ENCODE results near the gene MCIDAS.
A peak's percentile ranks its signal among the peaks of the same experiment; 100 is the strongest.

The MCIDAS gene

DNA sequence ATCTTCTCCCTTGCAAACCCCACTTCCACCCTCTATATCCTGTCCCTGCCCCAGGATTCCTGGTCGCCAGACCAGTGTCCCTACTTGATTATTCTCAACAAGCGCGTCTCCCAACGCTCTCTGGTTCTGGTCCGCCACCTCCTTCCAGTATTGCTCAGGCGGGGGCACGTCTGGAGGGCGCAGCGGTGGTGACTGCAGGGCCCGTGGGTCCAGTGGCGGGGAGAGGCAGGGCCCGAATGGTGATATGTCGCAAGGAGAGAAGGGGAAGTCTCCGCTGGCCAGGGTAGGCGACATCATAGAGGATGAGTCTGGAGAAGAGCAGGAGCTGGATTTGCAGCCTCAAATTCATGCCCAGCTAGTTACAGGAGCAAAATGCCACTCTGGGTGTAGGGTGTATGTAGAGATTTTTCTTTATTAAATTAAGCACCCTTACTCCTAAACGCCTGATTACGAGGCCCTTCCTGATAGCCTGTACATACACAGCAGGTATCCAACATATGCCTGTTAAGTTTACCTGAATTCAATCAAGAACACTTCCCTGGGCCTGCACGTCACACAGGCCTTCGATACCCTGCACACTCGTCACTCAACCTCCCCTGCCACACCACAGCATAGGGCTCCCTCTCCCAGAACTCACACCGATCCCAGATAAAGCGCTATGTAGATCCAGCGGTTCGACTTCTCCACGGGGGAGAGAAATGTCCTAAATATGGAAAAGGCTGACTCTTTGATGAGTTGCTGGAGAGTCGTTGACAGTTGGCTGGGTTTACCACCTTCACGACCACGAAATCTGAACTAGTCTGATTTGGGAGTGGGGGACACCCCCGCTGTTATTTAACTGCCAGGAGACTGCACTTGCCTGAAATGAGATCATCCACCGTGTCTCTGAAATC lies 4.8 kb downstream of the MCIDAS start:
- no peak for DNase-seq

DNA sequence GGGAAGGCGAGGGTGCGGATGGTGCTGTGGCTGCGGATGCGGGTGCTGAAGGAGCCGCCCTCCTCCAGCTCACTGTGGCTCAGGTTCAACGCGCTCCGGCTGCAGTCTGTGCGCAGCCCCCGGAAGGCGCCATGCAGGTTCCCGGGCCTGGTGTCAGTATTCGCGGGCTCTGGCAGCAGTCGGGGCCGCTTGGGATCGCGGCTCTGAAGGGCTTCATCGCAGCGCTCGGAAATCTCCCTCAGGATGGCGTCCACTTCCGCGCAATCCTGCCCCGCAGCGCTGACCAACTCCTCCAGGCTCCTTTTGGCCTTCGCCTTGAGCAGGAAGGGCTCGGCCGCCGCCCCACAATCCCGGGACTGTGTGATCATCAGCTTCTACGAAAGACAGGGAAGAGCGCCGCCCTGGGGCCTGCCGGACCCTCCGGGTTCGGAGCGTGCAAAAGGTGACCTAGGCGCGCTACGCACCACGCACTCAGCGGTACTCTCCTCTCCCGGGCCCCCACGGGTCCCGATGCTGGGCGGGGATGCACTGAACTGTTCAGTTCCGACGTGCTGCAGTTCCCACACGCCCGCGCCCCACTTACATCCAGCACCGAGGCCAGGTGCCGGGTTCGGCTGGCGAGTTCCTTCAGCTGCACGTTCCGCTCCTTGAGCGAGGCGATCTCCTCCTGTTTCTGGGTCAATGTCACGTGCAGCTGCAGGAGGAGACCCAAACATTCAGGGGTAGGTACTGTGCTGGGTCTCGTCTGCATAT lies 6.5 kb downstream of the MCIDAS start:
- DNase-seq: no peak

DNA sequence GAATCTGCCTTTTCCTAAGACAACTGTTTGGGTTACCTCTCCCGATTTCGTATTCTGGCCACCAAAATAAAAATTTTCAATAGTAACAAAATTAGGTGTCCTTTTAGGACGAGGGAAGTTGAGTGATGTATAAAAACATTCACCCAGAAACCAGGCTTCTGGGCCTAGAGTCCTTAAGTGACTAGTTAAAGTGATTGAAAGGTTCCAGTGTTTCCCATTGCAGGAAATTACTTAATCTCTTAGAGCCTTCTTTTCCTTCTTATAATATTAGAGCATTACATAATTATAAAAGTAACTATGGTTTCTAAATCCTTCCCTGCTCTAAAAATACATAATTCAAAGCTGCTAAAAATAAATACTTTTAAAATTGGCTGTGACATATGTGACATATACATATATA lies 7.3 kb downstream of the MCIDAS start:
- no peak for DNase-seq

DNA sequence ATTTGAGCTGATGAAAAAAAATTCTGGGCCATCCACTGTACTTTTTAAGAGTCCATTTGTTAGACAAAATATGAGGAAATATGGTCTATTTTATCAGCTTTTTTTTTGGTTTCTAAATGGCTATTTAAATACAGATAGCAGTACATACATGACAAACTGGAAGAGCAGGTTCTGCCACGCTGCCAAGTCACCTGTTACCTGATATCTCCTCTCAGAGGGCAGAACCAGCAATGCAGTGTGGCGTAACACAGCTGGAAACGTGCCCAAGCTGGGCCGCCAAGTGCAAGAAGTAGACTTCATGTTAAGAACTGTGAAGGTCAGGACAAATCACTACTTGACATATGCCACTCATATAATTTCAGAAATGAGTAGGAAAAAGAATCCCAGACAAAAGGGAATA lies 8.1 kb downstream of the MCIDAS start:
- no peak for DNase-seq

DNA sequence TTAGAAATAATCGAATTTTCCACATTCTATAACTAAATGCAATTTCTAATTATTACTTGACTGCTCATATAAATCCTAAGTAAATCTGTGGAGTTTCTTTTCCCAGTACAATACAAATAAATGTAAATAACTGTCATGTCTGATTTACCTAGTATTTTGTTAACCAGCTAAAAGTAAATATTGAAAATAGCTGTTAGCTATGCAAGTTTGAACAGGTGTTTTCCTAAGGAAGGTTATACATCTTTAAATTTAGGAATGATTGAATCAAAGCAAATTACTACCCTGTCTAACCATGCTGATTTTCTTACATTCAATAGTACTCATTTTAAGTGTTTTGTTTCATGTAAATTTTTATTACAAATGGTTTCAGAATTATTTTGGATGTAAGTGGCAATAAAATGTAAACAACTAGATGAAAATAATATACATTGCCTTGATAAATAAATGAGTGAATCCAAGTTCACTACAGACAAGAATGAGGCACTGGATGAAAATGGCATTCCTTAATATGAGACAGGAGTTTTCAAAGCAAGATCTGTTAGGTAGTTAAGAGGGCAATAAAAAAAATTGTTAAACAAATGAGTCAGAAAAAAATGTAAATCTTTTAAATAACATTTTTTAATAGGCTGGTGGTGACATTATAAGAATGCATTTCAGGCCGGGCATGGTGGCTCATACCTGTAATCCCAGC lies 15.8 kb downstream of the MCIDAS start:
- no peak for DNase-seq

DNA sequence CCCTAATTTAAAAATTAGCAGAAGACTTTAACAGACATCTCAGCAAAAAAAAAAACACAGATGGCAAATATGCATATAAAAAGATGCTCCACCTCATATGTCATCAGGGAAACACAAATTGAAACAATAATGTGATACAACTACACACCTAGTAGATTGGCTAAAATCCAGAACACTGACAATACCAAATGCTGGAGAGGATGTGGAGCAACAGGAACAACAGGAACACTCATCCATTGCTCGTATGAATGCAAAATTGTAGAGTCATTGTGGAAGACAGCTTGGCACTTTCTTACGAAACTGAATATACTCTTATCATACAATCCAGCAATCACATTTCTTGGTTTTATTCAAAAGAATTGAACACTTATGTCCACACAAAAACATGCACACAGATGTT lies 22.1 kb downstream of the MCIDAS start:
- DNase-seq: no peak

DNA sequence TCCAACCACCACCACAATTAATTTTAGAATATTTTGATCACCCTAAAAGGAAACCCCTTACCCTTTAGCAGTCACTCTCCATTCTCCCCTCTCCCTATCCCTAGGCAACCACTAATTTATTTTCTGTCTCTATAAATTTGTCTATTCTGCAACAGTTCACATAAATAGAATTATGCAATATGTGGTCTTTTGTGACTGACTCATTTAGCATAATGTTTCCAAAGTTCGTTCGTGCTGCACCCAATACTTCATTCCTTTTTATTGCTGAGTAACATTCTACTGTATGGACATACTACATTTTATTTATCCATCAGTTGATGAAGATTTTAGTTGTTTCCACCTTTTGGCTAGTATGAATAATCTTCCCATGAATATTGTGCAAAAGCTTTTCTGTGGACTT lies 36.0 kb downstream of the MCIDAS start:
- no peak for DNase-seq

DNA sequence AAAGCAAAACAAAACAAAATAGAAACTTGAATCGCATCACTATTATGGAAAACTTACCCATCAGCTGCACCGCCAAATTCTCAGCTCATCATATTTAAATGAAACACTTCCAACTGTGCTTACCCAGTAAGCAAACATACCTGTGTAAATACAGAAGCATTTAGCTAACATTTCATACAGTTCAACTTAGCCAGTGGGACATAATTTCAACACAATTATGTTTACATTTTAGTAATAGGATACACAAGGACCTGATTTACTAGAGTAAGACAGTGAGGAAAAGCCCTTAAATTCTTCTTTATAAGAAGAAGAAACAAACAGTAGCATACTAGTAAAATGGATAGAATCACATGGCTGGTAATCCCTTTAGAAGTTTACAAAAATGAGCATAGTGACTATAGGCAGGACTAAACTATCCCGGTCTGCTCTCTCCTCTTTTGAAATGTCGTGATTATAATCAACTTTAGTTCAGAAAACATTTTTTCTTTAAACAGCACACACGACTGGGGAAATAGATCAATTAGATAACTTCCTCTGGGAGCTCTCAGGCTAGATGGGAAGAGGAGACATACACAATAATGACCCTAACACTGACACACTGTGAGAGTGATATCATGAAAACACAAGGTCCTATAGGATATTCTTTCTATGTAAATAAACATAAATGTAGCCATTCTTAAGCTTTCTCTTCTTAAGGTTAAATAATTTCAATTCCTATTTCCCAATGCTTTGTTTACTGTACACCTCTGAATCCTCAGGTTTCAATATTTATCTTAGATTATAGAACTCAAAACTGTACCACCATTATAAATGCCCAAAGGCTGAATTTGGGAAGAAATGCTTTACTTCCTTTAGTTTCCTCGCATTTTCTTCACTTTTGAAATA lies 38.2 kb downstream of the MCIDAS start:
- no peak for DNase-seq

DNA sequence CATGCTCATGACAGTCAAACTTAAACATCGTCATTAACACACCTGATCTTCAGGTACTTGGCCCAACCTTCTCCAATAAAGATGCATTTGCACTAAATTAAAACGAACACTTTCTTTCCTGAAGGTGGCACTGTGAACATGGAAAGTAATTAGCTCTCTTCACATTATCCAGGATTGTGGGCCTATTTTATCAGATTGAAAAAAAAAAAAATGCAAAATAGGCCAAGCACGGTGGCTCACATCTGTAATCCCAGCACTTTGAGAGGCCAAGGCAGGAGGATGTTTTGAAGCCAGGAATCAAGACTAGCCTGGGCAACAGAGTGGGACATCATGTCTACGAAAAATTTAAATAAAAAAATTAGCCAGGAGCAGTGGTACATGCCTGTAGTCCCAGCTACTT lies 39.7 kb downstream of the MCIDAS start:
- no peak for DNase-seq

DNA sequence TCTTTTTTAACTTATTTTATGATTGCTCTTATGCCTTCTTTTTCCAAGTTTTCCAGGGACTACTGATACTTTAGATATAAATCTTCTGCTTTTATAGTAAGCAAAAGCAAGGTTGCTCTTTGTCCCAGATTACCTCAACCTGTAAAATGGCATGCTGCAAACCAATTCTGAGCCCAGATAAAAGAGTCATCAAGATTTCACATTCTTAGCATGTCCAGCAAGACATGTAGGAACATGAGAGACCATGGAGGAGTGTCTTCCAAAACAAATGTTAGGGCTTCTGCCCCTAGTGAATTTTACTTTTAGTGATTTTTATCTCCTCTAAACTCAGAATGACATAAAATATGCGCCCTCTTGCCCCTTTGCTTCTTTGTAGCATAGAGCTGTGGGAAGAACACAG lies 47.1 kb downstream of the MCIDAS start:
- DNase-seq: no peak

DNA sequence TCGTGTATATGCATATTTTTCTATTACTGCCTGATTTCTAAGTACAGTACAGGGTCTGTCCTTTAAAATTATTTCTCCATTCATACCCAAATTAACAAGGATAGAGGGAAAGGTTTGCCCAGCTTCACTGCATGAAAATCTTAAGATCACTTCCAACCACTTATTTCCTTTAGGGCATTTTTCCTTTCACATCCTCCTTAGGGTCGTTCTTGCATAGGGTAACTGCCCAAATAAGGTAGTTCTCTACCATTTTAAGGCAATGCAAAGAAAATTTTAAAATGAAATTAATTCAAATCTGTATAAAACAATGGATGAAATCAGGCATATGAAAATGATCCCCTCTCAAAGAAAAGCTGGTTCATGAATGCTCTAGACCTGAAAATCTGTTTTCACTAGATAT lies 50.0 kb downstream of the MCIDAS start:
- DNase-seq: no peak

DNA sequence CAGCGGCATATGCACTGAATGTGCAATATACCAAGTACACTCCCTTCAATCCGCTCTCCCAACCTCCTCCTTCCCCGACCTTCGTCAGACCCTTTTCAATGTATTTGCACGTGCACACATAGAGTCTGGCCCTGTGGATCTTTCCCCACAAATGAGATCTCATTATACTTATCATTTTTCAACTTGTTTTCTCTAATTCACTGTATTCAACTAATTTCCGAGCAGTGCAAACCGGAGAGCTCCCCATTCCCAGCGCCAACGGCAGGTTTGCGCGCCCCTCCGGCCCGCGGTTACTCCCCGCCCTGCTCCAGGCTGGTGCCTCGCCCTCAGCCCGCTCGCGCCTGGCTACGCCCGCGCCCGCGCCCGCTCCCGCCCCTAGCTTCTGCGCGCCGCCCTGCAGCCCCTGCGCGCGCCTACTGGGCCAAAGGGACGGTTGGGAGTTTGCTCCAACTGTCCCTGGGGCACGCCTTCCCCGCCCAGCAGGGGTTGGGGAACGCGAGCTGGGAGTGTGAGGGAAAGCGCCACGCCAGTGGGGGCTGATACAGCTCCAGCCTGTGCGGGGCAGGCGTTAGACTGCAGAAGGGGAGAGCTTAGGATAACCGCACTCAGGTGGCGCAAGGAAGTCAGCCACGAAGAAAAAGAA lies 50.8 kb downstream of the MCIDAS start:
- DNase-seq: no peak

DNA sequence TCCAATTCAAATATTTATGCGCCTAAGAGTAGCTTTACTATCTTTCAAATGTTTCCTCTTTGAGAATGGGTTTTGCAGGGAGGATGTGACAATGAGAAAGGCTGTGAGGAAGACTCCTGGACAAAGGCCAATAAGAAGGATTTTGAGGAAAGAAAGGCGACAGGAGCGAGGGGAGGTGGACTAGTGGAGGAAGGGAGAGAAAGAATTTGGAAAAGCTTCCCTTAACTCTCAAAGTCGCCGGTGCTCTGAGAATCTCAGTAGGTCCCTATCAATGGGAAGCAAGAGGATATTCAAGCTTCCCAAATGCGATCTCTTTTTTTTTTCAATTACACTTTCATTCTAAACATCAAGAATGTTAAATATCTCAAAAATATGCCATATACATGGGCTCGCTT lies 51.3 kb downstream of the MCIDAS start:
- DNase-seq: no peak

DNA sequence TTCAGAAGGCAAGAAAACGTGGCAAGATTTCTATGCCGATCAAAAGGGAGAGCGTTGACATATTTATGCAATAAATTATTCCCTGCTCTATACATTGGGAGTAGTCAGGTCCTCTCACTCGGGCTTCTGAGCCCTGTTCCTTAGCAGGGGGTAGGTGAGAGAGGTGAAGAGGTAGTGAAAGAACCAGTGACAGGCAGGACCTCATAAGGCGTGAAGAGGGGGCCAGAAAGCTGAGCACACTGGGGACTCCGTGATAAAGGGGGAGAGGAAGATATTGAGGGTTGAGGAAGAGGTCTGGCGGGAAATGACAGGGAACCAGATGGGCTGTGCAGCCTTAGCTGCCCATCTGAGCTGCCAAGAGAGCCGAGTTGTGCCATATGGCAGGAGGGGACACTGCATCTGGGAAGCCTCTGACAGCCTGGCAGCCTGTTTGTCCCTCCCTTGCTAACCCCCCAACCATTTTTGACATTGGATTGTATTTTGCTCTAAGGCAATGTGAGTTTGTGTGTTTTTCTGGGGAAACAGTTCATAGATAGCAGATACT lies 53.4 kb downstream of the MCIDAS start:
- DNase-seq: no peak

DNA sequence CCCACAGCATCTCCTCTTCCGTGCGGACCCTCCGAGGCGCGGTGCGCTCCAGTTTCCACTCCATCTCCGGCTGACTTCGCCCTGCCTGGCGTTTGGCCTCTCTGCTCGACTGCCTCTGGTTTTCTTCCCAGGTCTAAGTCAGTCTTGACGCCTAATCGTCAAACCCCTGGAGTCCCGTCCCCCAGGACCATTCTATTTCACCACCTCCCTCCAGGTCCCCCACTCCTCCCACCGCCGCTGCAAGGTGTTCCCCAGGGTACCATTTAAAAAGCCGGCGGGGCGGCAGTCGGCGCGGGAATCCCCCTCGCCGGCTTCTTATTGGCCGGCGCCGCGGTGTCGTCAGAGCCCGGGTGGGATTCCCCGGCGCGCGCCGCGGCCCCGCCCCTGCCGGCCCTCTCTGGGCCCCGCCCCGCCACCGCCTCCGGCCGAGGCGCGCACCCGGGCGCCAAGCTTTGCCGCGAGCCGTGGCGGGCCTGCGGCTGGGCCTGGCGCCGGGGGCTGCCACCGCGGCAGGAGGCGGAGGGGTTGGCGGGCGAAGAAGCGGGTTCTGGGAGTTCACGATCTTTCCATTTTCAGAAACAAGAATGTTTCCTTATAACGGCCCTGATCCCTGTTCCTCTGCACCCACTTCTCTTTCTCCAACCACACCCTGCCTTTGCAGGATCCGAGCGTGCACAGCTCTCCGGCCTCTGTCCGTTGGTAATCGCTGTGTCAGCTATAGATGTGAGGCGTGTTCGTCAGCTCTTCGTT lies 54.0 kb downstream of the MCIDAS start, which contains the start of gene CDC20B:
Gene CDC20B (minus strand): TSS at position 241 of the 750 bp plus-strand sequence. CDS start 177 bp downstream, at position 64.
- DNase-seq: peak; percentile 59

DNA sequence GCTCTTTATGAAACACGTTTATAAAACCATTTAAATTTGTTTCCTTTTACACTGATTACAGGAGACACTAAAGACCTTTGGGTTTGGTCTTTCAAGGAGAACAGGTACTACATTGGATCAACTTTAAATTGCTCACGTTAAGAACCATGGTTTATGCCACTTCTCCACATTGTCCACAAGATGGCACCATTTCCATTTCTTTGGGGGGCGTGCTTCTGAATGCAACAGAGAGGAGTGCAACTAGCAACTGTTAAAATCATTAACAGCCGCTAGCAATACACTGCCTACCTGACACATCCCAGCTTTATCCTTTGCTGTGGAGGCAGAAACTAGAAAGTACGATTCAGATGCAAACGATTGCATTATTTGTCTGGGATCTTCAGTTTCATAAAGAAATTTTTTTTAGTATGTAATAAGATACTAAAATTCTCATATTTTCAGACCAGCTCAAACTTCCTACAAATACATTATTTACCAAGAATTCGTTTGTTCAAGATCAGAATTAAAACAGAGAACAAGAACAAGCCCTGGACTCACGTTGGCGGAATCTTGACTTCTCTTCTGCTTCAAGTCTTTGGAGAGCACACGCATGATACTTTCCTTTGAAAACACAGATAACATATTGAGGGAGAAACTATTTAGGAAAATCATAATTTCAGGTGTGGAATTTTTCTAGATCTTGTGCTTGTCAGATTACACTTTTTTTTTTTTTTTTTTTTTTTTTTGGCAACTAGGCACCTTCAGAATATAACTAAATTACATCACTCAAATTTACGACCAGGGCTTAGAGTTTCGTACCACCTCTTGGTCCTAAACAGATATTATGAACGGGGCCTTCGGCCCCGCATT lies 54.8 kb downstream of the MCIDAS start:
- peak; percentile 83 for DNase-seq

DNA sequence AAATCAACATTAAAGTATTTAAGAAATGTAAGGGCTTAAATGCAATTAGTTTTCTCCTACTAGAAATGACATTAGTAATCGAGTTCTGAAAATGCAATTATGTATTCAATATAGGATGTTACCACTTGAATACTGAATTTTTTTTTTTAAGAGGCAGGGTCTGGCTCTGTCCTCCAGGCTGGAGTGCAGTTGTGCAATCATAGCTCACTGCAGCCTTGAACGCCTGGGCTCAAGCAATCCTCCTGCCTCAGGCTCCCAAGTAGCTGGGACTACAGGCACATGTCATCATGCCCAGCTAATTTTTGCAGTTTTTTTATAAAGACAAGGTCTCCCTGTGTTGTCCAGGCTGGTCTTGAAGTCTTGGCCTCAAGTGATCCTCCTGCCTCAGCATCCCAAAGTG lies 55.6 kb downstream of the MCIDAS start:
- no peak for DNase-seq
